KOPT-K1 (cell line): Measurements from ENCODE around the gene CLMP.
"Not testable (repeated sequence)": the region's sequence is repeated elsewhere in the genome, so short reads cannot be mapped to it uniquely, and the experiment has no call there.

ENCODE experiments used
- H3K27ac ChIP-seq: fragments of 200-600 bp; sonication (generic); 2 replicates; pipeline ENCODE4 v1.5.1; 2016; ENCODE audit warnings: antibody characterized with exemption, mild to moderate bottlenecking, low read depth, low read length; ENCODE audit not compliant: poor library complexity, severe bottlenecking
- H3K36me3 ChIP-seq: fragments of 200-600 bp; sonication (generic); 2 replicates; pipeline ENCODE4 v1.5.1; 2017; ENCODE audit warnings: antibody characterized with exemption, mild to moderate bottlenecking, low read length, moderate library complexity; ENCODE audit not compliant: insufficient read depth
- H3K9me3 ChIP-seq: fragments of 200-600 bp; sonication (generic); 2 replicates; pipeline ENCODE4 v1.5.1; 2017; ENCODE audit warnings: antibody characterized with exemption, low read length, mild to moderate bottlenecking; ENCODE audit not compliant: insufficient read depth, poor library complexity, severe bottlenecking

CLMP gene

DNA sequence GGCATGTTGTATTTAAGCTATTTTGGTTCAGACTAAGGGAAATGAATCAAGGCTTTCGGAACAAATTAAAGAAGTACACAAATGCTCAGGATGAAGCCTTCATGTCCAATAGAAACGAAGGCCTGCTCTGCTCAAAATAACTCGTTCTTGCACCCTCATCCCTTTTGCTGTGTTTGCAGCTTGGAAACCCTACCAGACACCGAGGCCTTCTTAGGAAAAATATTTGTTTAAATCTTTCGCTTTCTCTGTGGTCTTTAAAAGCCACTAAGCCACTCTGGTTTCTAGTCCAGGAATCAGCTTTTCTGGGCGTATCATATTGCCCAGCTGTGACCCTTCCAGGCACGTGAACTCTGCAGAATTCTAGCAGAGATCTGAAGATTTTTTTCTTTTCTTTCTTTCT is 72.2 kb downstream of the CLMP start:
- H3K9me3 ChIP-seq = no peaks in the 10 kb centered on the region
- H3K27ac ChIP-seq = no peak overlapping the region
- no peaks in the 10 kb centered on the region for H3K36me3 ChIP-seq

DNA sequence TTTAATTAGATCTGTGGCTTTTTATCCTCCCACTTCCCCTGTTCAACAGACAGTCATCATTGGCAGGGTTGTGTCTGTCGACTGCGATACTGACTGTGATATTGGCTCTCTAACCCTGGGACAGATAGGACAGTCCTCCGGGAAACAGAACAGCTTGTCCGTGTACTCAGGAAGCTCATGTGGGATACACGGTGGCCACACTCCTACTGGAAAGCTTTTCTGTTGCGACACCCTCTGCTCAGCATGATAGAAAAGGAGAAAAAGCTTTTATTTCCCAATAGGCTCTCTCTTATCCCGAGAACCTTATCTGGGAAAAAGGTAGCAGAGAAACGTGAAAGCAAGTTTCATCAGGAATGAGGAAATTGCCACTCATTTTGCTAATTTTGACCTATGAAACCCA is 72.7 kb downstream of the CLMP start:
- no peak overlapping the region for H3K27ac ChIP-seq
- no peaks in the 10 kb centered on the region for H3K36me3 ChIP-seq
- no peaks in the 10 kb centered on the region for H3K9me3 ChIP-seq

DNA sequence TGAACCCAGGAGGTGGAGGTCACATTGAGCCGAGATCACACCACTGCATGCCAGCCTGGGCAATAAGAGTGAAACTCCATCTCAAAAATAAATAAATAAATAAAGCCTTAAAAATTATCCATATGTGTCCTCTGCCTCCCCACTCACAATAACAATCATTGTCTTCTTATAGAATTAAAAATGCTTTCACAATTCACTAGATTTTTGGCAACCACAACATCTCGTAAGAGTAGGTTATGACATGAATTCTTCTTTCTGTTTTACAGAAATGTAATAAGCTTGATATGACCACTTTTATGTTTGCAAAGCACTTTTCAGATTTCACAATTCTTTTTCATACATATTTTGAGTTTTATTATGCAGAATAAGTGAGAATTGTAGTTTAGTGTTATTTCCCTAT is 78.6 kb downstream of the CLMP start:
- peaks cover 10% of the 10 kb centered on the region for H3K9me3 ChIP-seq
- no peaks in the 10 kb centered on the region for H3K36me3 ChIP-seq
- H3K27ac ChIP-seq = no peak overlapping the region

DNA sequence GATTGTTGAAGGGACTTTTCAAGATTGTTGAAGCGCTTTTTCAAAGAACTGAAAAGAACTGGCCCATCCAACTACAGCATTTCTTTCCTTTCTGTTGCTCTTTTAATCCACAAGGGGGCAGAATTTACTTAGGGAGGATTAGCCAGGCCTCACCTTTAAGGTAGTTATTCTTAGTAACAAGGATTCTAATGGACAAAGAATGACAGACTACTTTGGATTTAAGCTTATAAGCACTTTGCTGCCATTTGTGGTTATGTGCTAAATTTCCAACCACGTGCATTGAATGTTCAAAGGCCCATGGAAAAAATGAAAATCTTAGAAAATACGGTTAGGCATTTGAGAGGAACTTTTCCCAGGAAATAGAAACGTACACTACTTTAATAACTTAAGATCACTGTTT is 83.6 kb downstream of the CLMP start:
- H3K36me3 ChIP-seq = no peaks in the 10 kb centered on the region
- peaks cover 10% of the 10 kb centered on the region for H3K9me3 ChIP-seq
- H3K27ac ChIP-seq = no peak overlapping the region

DNA sequence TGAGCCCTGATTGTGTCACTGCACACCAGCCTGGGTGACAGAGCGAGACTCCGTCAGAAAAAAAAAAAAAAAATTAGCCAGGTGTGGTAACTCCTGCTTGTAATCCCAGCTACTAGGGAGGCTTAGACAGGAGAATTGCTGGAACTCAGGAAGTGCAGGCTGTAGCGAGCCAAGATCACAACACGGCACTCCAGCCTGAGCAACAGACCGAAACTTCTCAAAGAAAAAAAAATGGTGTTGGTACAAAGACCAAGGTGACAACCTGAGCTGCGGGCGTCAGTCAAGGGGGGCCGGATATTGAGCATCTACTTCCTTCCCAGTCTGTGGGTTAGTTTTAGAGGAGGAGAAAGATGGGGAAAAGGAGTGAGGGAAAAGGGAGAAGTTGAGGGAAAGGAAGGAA is 84.7 kb downstream of the CLMP start:
- Histone ChIP-seq H3K27ac (no peak overlapping the region), H3K9me3 (peaks cover 1% of the 10 kb centered on the region), H3K36me3 (no peaks in the 10 kb centered on the region)

DNA sequence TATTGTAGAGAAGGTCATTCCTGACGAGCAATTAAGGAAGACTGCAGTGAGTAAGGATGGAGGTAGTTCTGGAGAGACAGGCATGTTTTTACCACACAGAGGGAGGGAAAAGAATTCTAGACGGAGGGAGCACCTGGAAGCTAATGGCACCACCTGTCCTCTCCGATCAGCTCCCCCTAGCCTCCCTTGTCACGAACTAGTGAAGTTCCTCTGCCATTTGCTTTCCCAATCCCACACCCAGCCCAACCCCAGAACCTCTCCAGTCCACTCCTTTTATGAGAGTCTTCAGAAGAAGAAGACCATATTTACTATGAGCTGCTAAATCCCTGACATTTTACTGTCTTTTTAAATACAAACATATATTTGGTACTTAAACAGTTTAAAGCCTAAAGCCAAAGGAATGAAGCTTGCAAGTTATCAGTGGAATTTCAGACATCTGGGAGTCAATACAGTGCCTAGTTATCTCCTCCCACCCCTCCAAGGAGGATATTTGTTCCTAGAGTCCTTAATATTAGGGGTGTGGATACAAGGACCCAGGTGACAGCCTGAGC is 87.0 kb downstream of the CLMP start:
- H3K36me3 ChIP-seq = no peaks in the 10 kb centered on the region
- no peak overlapping the region for H3K27ac ChIP-seq
- H3K9me3 ChIP-seq = no peaks in the 10 kb centered on the region

DNA sequence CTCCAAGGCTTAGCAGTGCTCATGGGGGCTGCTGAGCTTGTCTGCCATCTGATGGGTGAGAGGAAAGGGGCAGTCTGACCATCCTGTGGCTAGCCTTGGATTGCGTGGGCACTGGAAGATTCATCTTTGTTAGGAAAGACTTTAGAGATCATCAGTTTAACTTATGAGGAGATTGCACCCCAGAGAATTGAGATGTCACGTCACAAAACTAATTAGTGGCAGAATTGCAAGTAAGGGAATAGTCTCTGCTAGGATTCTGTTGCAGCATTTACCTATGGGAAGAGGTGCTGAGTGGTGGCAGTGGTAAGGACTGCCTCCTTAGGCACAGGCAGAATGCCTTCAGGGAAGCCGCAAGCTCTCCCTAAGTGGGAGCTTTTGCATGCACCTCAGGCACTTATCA is 90.4 kb downstream of the CLMP start:
- no peak overlapping the region for H3K27ac ChIP-seq
- no peaks in the 10 kb centered on the region for H3K36me3 ChIP-seq
- H3K9me3 ChIP-seq = no peaks in the 10 kb centered on the region

DNA sequence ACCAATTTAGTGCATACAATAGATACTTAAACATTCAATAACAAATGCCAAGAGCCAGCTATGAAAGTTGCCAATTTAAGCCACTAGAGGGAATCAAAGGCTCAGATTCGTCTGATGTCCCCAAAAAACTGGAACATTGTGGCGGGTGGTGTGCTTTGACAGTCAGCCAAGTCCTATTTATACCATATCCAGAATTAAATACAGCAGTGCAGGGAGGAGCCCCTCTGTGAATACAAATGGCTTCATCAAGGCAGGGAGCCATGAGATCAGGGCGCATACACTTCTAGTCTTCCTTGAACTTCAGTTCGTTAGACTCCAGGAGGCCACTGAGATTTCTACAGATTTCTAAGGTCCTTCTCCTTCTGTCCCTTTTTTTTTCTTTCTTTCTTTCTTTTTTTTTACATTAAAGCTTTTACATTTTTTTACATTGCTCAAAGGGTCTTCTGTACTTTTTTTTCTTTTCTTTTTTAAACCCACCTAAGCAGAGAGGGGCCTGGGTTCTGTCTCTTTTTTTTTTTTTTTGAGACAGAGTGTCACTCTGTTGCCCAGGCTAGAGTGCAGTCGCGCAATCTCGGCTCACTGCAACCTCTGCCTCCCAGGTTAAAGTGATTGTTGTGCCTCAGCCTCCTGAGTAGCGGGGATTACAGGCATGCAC is 91.6 kb downstream of the CLMP start:
- Histone ChIP-seq H3K27ac (no peak overlapping the region), H3K9me3 (no peaks in the 10 kb centered on the region), H3K36me3 (no peaks in the 10 kb centered on the region)

DNA sequence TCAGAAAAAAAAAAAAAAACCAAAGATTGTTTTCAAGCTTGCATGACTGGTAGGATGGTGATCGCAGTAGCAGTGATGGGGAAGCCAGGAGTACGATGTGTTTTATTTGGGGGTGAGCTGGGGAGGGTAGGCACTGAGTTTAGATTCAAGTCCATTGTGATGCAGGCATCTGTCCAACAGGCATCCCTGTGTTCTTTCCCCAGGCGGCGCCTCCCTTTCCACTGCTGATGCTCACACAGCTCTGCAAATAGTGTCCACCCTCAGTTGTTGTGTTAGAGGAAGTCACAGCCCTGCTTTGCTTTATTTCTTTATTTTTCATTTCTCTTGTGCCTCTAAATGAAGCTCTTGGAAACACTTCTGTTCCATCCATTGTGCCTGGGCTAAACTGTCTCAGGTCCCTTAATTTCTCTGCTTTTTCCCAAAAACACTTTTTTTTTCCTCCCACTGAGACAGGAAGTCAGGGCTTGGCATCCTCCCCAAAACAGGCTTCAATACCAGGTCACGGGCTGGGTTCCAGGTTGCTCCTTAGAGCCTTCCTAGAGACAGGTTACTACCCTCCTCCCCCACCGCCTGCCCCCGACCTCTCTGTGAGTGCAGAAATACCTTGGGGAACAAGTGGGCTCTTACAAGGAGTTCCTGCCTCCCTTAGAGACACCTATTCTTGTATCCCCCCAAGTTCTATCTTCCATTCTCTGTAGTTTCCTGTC is 94.5 kb downstream of the CLMP start:
- H3K36me3 ChIP-seq = no peaks in the 10 kb centered on the region
- H3K9me3 ChIP-seq = no peaks in the 10 kb centered on the region
- no peak overlapping the region for H3K27ac ChIP-seq

DNA sequence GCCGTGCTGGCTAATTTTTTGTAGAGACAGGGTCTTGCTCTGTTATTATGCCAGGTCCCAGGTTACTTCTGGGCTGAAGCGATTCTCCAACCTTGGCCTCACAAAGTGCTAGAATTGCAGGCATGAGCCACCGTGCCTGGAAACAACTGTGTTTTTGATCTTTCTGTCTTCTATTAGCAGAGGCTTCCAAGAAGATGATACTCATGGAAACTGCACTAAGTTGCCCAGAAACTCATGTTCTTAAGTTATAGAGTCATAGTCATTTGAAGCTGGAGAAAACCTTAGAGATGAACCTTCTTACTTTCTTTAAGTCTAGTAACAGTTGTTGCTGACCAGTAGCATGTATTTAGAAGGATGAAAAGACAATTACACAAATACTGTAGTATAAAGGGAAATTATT is 96.1 kb downstream of the CLMP start:
- Histone ChIP-seq H3K36me3 (no peaks in the 10 kb centered on the region), H3K27ac (no peak overlapping the region), H3K9me3 (no peaks in the 10 kb centered on the region)

DNA sequence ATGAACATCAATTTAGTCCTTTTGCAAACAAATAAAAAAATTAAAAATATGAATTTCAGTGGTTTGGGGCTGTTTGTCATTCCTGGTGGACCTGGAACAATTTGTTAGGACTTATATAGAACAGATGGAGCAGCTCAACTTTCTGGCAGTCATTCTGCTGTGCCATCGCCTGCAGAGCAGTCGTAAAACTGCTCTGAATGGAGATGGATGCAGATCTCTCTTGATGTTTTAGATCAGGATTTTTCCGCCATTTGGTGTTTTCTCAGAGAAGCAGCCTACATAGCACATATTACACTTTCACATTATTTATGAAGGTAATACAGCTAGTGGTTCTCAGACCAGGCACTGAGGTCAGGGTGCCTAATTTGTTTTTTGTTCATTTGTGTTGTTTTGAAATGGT is 101.3 kb downstream of the CLMP start:
- no peaks in the 10 kb centered on the region for H3K9me3 ChIP-seq
- no peaks in the 10 kb centered on the region for H3K36me3 ChIP-seq
- no peak overlapping the region for H3K27ac ChIP-seq

DNA sequence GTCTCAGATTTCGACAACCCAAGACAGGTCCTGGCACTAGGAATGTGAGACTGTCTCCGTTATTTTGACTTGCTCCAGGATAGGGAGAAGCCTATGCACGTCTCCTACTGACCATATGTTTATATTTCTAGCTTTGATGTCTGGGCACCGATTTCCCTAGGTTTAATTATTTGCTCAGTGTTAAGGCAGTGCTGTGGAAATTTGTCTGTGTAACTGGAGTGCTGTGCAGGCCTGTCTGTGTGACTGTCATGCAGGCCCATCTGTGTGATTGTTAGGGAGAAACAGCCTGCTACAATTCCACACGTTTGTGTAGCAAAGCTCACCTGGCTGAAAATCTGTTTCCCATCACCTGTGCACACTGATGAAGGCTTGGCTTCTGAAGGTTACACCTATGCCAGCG is 103.5 kb downstream of the CLMP start:
- no peaks in the 10 kb centered on the region for H3K36me3 ChIP-seq
- H3K9me3 ChIP-seq = no peaks in the 10 kb centered on the region
- no peak overlapping the region for H3K27ac ChIP-seq

DNA sequence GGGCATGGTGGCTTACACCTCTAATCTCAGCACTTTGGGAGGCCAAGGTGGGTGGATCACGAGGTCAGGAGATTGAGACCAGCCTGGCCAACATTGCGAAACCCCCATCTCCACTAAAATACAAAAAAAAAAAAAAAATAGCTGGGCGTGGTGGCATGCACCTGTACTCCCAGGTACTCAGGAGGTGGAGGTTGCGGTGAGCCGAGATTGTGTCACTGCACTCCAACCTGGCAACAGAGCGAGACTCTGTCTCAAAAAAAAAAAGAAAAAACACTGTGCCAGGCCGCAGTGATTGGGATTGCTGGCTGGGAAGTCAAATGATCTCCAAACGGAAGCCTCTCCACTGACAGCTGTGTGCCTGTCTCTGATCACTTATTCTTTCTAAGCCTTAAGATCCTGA is 104.9 kb downstream of the CLMP start:
- H3K9me3 ChIP-seq, H3K36me3 ChIP-seq, H3K27ac ChIP-seq: not testable (repeated sequence)

DNA sequence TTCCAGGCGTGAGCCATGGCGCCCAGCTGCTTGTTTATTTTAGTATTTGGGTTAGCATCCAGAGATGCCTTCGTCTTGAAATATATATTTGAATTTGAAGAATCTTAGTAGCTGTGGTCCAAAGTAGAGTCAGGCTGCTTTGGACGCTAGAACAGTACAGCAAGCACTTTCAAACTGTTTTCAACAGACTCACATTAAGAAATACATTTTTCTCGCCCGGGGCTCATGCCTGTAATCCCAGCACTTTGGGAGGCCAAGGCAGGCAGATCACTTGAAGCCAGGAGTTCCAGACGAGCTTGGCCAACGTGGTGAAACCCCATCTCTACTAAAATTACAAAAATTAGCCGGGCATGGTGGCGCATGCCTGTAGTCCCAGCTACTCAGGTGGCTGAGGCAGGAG is 106.2 kb downstream of the CLMP start:
- not testable (repeated sequence) for H3K36me3 ChIP-seq, H3K27ac ChIP-seq, H3K9me3 ChIP-seq

DNA sequence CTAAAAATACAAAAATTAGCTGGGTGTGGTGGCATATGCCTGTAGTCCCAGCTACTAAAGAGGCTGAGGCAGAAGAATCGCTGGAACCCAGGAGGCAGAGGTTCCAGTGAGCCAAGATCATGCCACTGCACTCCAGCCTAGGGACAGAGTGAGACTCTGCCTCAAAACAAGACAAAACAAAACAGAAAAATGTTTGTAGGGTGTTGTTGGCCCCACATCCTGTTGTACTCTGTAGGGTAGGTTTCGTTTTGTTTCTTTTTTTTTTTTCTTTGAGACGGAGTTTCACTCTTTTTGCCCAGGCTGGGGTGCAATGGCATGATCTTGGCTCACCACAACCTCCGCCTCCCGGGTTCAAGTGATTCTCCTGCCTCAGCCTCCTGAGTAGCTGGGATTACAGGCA is 107.4 kb downstream of the CLMP start:
- not testable (repeated sequence) for H3K36me3 ChIP-seq, H3K9me3 ChIP-seq
- H3K27ac ChIP-seq = peak overlapping the region; percentile 56

DNA sequence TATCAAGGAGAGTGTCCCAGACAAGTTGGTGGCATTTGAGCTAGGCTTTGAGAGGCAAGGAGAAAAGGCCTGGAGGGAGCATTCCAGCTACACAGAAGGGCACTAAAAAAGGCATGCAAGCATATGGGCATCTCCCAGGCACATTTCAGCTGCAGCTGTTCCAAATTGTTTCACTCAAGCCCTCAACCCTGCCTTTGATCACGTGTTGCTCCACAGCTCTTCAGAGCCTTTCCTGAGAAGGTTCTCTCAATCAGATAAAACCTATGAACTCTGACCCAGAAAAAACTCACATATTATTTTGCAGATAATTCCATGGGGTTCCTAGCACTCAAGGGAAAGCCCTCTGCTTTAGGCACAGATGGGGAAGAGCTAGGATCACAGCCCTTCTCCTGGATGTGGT is 108.7 kb downstream of the CLMP start:
- Histone ChIP-seq H3K9me3 (no peaks in the 10 kb centered on the region), H3K27ac (peak overlapping the region; percentile 32), H3K36me3 (no peaks in the 10 kb centered on the region)
